GM13976 (cell line): ENCODE data around the gene OTOA.

ENCODE experiments used
- DNase-seq: peaks from one replicate; pipeline ENCODE4 v3.0.0; 2012; ENCODE audit warnings: low spot score
- in situ Hi-C: fragments of 300-500 bp; cut with MboI; formaldehyde crosslinking; loops from one replicate; pipeline ENCODE4 v1.12.0; 2022; ENCODE audit warnings: low sequenced_read_pairs, mixed read lengths, inconsistent platforms; ENCODE audit not compliant: unreplicated experiment
- TF ChIP-seq, protein P1 (sequence below): IDR thresholded peaks from 2 replicates; pipeline ENCODE4 v1.5.1; 2012; ENCODE audit warnings: borderline replicate concordance, mild to moderate bottlenecking; ENCODE audit not compliant: insufficient read depth; ENCODE audit errors: extremely low read depth, missing control alignments, control extremely low read depth

The OTOA gene

DNA sequence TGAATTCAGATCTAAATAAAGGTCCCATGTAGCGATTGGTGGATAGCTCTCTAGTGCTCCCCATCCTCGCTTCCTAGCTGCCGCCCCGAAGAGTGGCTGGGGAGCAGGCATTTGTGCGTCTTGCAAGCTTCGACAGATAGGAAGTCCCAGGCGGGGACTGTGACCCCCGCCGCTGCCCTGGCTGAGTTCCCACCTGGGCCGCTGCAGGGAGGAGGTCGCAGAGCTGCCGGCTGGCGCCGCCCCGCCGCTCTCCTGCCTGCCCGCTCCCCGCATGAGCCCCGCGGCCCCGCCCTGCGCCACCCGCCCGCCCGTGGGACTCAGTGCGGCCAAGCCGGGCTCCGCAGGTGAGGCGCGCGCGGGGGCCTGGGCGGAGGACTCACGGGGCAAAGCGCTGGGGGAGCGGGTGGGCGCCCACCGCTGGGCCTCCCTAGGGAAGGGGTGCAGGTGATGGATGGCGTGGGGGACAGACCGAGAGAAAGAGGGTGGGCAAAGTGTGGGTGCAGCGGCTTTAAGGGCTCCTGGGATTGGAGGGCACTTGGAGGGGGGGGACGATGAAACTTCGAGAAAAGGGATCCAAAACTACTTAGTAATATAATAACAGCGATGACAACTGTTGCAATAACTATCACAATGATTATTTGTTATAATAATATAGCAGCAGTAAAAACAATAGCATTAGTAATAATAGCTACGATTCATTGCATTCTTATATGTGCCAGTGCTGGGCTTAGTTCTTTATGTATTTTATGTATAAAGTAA lies at the start of gene OTOA:
Gene OTOA (plus strand): TSS at position 80 of the 759 bp plus-strand sequence. CDS start 14,547 bp downstream, outside the sequence.
- TF ChIP-seq, protein P1, sequence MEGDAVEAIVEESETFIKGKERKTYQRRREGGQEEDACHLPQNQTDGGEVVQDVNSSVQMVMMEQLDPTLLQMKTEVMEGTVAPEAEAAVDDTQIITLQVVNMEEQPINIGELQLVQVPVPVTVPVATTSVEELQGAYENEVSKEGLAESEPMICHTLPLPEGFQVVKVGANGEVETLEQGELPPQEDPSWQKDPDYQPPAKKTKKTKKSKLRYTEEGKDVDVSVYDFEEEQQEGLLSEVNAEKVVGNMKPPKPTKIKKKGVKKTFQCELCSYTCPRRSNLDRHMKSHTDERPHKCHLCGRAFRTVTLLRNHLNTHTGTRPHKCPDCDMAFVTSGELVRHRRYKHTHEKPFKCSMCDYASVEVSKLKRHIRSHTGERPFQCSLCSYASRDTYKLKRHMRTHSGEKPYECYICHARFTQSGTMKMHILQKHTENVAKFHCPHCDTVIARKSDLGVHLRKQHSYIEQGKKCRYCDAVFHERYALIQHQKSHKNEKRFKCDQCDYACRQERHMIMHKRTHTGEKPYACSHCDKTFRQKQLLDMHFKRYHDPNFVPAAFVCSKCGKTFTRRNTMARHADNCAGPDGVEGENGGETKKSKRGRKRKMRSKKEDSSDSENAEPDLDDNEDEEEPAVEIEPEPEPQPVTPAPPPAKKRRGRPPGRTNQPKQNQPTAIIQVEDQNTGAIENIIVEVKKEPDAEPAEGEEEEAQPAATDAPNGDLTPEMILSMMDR = no peak
- DNase-seq = peak; percentile 46
- in situ Hi-C loops = no loop called here

DNA sequence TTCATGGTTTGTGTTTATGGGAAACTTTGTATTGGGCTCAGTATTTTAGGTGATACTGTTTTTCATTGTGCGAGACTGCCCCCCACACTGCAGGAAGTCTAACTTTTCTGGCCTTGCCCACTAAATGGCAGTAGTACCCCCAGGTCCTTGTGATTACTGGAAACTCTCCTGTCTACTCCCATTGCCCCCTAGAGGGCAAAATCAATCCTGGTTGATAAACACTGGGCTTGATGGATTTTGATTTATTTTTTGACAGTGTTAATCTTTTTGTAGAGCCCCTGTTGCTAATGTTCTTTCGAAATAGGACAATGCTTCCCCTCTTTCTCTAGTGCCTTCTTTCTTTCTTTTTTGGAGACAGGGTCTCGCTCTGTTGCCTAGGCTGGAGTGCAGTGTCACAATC lies 48.9 kb upstream of the OTOA start:
- TF ChIP-seq, protein P1 = no peak
- in situ Hi-C loops = no loop called here
- DNase-seq = no peak

DNA sequence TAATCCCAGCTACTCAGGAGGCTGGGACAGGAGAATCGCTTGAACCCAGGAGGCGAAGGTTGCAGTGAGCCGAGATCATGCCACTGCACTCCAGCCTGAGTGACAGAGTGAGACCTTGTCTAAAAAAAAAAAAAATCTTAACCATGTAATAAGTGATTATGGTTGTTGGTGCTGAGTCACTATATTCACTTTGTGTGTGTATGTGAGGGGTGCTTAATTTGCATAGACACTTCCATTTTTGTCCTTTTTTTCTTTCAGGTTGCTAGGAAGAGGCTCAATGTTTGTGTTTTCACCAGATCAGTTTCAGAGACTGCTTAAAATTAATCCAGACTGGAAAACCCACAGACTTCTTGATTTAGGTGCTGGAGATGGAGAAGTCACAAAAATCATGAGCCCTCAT lies 46.2 kb upstream of the OTOA start:
- in situ Hi-C loops = no loop called here
- no peak for DNase-seq
- TF ChIP-seq, protein P1 = no peak

DNA sequence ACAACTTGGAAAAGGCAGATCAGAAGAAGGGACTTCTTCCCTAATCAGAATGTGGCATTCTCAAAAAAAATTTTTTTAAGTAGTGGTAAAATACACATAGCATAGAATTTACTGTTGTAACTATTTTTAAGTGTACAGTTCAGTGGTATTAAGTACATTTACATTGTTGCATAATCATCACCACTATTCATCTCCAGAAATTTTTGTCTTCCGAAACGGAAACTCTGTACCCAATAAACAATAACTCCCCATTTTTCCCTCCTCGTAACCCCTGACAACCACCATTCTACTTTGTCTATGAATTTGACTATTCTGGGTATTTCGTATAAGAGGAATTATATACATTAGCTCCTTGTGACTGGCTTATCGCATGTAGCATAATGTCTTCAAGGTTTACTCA lies 45.5 kb upstream of the OTOA start:
- in situ Hi-C loops = no loop called here
- TF ChIP-seq, protein P1 = no peak

DNA sequence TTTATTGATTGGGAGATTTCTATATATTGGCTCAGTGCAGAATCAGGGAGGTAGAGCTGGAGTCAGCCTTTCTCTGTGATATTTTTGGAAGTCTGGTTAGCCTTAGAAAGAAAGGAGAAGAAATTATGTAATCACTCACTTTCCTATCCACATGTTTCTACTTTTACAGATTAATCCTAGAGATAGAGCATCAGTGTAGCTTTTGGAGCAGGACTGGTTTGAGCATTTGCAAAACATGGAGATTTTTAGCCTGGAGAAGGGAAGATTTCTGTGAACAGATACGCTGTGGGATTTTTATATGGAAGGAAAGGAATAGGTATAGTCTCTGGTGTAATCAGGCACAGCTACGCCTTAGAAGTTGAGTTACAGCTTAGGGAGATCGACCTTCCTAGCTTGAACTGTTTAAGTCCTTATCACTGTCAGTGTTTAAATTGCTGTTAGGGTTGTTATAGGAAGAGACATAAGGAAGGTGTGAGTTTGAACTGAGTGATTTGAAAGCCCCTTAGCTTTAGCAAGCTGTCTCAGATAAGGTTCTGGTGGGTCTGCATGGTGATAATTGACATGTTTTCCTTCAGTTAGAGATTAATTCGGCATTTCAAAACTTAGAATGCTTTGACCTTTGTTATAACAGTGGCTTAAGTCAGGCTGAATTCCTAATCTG lies 43.9 kb upstream of the OTOA start:
- DNase-seq = no peak
- in situ Hi-C loops = no loop called here
- TF ChIP-seq, protein P1 = no peak

More for the DNA sequence above, 45.5 kb upstream of the OTOA start:
- DNase-seq = no peak

DNA sequence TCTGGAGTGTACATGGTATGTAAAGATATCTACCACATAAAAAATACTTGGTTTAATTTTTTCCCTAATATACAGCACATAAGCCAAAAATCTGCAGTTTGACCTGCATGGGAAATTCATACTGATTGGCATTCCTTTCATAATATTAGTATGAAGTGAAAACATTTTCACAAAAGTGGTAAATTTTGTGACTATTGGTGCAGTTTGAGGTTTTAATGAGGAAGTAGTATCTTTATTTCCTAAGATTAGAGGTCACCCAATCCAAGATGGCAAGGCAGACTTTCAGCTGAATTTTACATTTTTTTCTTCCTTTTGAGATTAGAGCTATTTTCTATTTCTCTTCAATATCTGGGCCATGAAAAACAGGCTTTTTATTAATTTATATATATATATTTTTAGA lies 43.2 kb upstream of the OTOA start:
- in situ Hi-C loops = no loop called here
- TF ChIP-seq, protein P1 = no peak
- DNase-seq = no peak
